ENCODE results near the gene PRKCE. TPM values are rescaled to one million over a fixed set of nuclear protein-coding genes. Genes with fewer than 3 reads are reported as not detected.

PRKCE gene
- total RNA-seq, 1 experiment from 2014 or later: 1.3 TPM

GRCh38 chr2:45974056-45974455, 322.6 kb downstream of the PRKCE start:
- no peaks in the 10 kb centered on the region for H3K27me3 ChIP-seq (ENCODE audit: insufficient read depth, low read length)
- no peak overlapping the region for H4K5ac ChIP-seq (ENCODE audit: insufficient read length, low read depth, low read length)
- H4K20me1 ChIP-seq (ENCODE audit: control insufficient read depth, insufficient read depth, insufficient read length): no peaks in the 10 kb centered on the region
- no peaks in the 10 kb centered on the region for H3K36me3 Mint-ChIP-seq (ENCODE audit: insufficient read depth in 1 of 3, low read depth in 3 of 3)
- no peak overlapping the region for H3K9ac ChIP-seq (ENCODE audit: extremely low read depth, insufficient read length, low read length)
- no peak overlapping the region for H2AFZ ChIP-seq (ENCODE audit: low read length)
- no peaks in the 10 kb centered on the region for H3K9me3 ChIP-seq (ENCODE audit: control insufficient read depth, low read depth, low read length)
- no peak overlapping the region for H3K14ac ChIP-seq (ENCODE audit: insufficient read depth, low read length)
- no peak overlapping the region for H3K4me2 ChIP-seq (ENCODE audit: insufficient read depth, insufficient read length, low read length)
- H2AK5ac ChIP-seq (ENCODE audit: insufficient read length, low read length): no peak overlapping the region
- H2BK5ac ChIP-seq (ENCODE audit: insufficient read length, low read length): no peak overlapping the region
- no peak overlapping the region for H3K56ac ChIP-seq (ENCODE audit: insufficient read length, low read depth, low read length)
- no peak overlapping the region for H2BK12ac ChIP-seq (ENCODE audit: insufficient read length, low read depth, low read length)
- no peaks in the 10 kb centered on the region for H3K79me1 ChIP-seq (ENCODE audit: insufficient read depth, low read depth, low read length, poor library complexity, severe bottlenecking)
- H3K27ac Mint-ChIP-seq: no peak overlapping the region
- H3K23me2 ChIP-seq (ENCODE audit: insufficient read length, low read depth, low read length, poor library complexity, severe bottlenecking): no peaks in the 10 kb centered on the region
- H3K27me3 Mint-ChIP-seq (ENCODE audit: low read depth): peaks cover 11% of the 10 kb centered on the region
- no peak for TF ChIP-seq CTCF (conservative IDR thresholded peaks at IDR 0.05)
- peaks cover 12 to 15% of the 10 kb centered on the region in 2 experiments; a peak in 3 of 4 replicates for H3K4me1 Mint-ChIP-seq
- no peak overlapping the region for H2BK120ac ChIP-seq (ENCODE audit: low read depth, low read length, poor library complexity, severe bottlenecking)
- H2BK15ac ChIP-seq (ENCODE audit: low read depth, low read length): no peak overlapping the region
- no peak for DNase-seq
- H4K91ac ChIP-seq (ENCODE audit: insufficient read length, low read depth, low read length): no peak overlapping the region
- H3K4ac ChIP-seq (ENCODE audit: low read depth, low read length): no peak overlapping the region
- no peak overlapping the region for H2BK20ac ChIP-seq (ENCODE audit: low read depth, low read length, poor library complexity, severe bottlenecking)
- H3K4me1 ChIP-seq (ENCODE audit: insufficient read depth, low read length): no peaks in the 10 kb centered on the region
- H3T11ph ChIP-seq (ENCODE audit: low read length): no peak overlapping the region
- no peak overlapping the region for H3K23ac ChIP-seq (ENCODE audit: insufficient read length, low read depth, low read length)
- no peaks in the 10 kb centered on the region for H3K79me2 ChIP-seq (ENCODE audit: insufficient read depth, low read length)
- no peak overlapping the region for H3K18ac ChIP-seq (ENCODE audit: insufficient read length, low read depth, low read length)
- H3K9me3 Mint-ChIP-seq: no peaks in the 10 kb centered on the region; a peak in 1 of 5 replicates
- H4K8ac ChIP-seq (replicated peaks; ENCODE audit: insufficient read length, low read depth, low read length): no peak overlapping the region
- no peak overlapping the region for H3K27ac ChIP-seq (ENCODE audit: insufficient read length, low read depth, low read length)
- WGBS (ENCODE audit: extremely low coverage, insufficient read length, low lambda C conversion rate): no CpG with 5 or more reads among the region's 4 CpGs
- no peak overlapping the region for H3K4me3 Mint-ChIP-seq
